HepG2 (cell line): ENCODE measurements around the gene VSIR. TPM values are rescaled to one million over a fixed set of nuclear protein-coding genes. Genes with fewer than 3 reads are reported as not detected.

Experiments
- ATAC-seq: fragments of 200-7000 bp; cut with Tn5 transposase; 3 replicates; pipeline ENCODE4 v1.9.1; 2020; ENCODE audit warnings: mild to moderate bottlenecking, moderate library complexity
- BruUV-seq: library from RNA; stranded (reverse); fragments of 400-500 nt; replicated peaks from 2 replicates; lab custom pipeline; 2021; lab: Mats Ljungman, UMichigan
- CTCF ChIA-PET: fragments of 300-600 bp; formaldehyde crosslinking; extraction: SDS; loops from one replicate; lab custom pipeline; 2021; ENCODE audit warnings: low total read pairs, inconsistent platforms, low intra/inter-chr PET ratio; lab: Yijun Ruan, JAX
- POLR2A ChIA-PET: fragments of 350-600 bp; sonication (Branson Sonifier 250); formaldehyde crosslinking; loops from one replicate; lab custom pipeline; 2020; ENCODE audit warnings: antibody characterized with exemption, inconsistent platforms; lab: Yijun Ruan, JAX
- DNase-seq: peaks from one replicate; pipeline ENCODE4 v3.0.0-alpha.2; 2015; ENCODE audit warnings: low spot score
- FAIRE-seq: peaks from 3 replicates; lab custom pipeline; 2011; peaks lifted over from hg19 to GRCh38; lab: Jason Lieb, UNC
- H2AFZ ChIP-seq: one replicate; pipeline ENCODE4 v1.6.1; 2011; ENCODE audit warnings: low read length, inconsistent platforms
- H3K27ac ChIP-seq: fragments of 300-600 bp; 3 replicates; pipeline ENCODE4 v1.8.0; 2011; ENCODE audit warnings: mixed run types, mild to moderate bottlenecking, mixed read lengths, low read length, inconsistent platforms; ENCODE audit not compliant: insufficient read depth; ENCODE audit errors: extremely low read length
- H3K27me3 ChIP-seq, 2 experiments: fragments of 200-600 bp in 1 of 2; 2 replicates in 1 of 2; 3 replicates in 1 of 2; pipeline versions ENCODE4 v1.6.0 to v1.8.0; 2011; ENCODE audit warnings: low read length in 2 of 2, mild to moderate bottlenecking in 2 of 2, moderate library complexity in 2 of 2, inconsistent platforms in 1 of 2; ENCODE audit not compliant: insufficient read depth in 2 of 2, control insufficient read depth in 1 of 2
- H3K36me3 ChIP-seq, 2 experiments: fragments of 200-600 bp in 1 of 2; replicated peaks in 1 of 2; 2 replicates in 1 of 2; 3 replicates in 1 of 2; pipeline versions ENCODE4 v1.5.1 to v1.8.0; 2011; ENCODE audit warnings: low read length in 2 of 2, inconsistent platforms in 1 of 2; ENCODE audit not compliant: insufficient read depth in 2 of 2, control insufficient read depth in 1 of 2
- H3K4me1 ChIP-seq: 2 replicates; pipeline ENCODE4 v1.5.1; 2012; ENCODE audit warnings: low read length, inconsistent platforms; ENCODE audit not compliant: insufficient read depth
- H3K4me2 ChIP-seq: 2 replicates; pipeline ENCODE4 v1.6.0; 2011; ENCODE audit warnings: low read depth, low read length, inconsistent platforms
- H3K4me3 ChIP-seq, 3 experiments: fragments of 200-600 bp in 1 of 3; sonication (generic), shearing (Covaris generic) in 1 of 3; replicated peaks in 1 of 3; 2 replicates each; pipeline ENCODE4 v1.5.1; 2011 to 2016; ENCODE audit warnings: low read length in 3 of 3, inconsistent platforms in 2 of 3, low read depth in 2 of 3, mild to moderate bottlenecking in 2 of 3, control low read depth in 1 of 3, mixed read lengths in 1 of 3; ENCODE audit not compliant: insufficient read depth in 1 of 3
- H3K79me2 ChIP-seq: one replicate; pipeline ENCODE4 v1.6.1; 2011; ENCODE audit warnings: low read length, inconsistent platforms; ENCODE audit not compliant: insufficient read depth
- H3K9ac ChIP-seq: 2 replicates; pipeline ENCODE4 v1.6.0; 2011; ENCODE audit warnings: mild to moderate bottlenecking, low read depth, low read length, inconsistent platforms; ENCODE audit not compliant: insufficient read depth
- H3K9me3 ChIP-seq: 2 replicates; pipeline ENCODE4 v1.5.1; 2012; ENCODE audit warnings: mild to moderate bottlenecking, low read length
- H4K20me1 ChIP-seq: 2 replicates; pipeline ENCODE4 v1.6.0; 2011; ENCODE audit warnings: inconsistent platforms, mild to moderate bottlenecking, low read length, moderate library complexity; ENCODE audit not compliant: insufficient read depth
- NONO ChIP-seq, 2 experiments: fragments of 450-650 bp in 1 of 2; sonication (generic) in 1 of 2; formaldehyde crosslinking in 1 of 2; IDR thresholded peaks in 1 of 2; conservative IDR thresholded peaks in 1 of 2; 2 replicates each; pipeline versions ENCODE4 v1.6.1 to v1.8.0; 2017 to 2022; ENCODE audit warnings: mild to moderate bottlenecking in 1 of 2, missing genetic modification reagents in 1 of 2, moderate library complexity in 1 of 2
- ZNF20 ChIP-seq: sonication (generic); formaldehyde crosslinking; IDR thresholded peaks from 2 replicates; pipeline ENCODE4 v1.4.0; 2020; ENCODE audit warnings: mild to moderate bottlenecking, moderate library complexity, missing genetic modification reagents
- ZNF260 ChIP-seq: sonication (generic); formaldehyde crosslinking; IDR thresholded peaks from 2 replicates; pipeline ENCODE4 v1.4.0; 2020; ENCODE audit warnings: missing genetic modification reagents, low read depth, mild to moderate bottlenecking, borderline replicate concordance
- ZNF382 ChIP-seq: sonication (generic); formaldehyde crosslinking; IDR thresholded peaks from 2 replicates; pipeline ENCODE4 v1.5.0; 2020; ENCODE audit warnings: missing genetic modification reagents, mild to moderate bottlenecking, borderline replicate concordance
- WGBS: methylation state at CpG from one replicate; pipeline ENCODE4 v1.1.6; 2017; ENCODE audit warnings: low lambda C conversion rate; 5-methylcytosine and 5-hydroxymethylcytosine counted together
- in situ Hi-C: cut with HindIII; loops from 2 replicates; pipeline ENCODE4 v1.10.0; 2017; ENCODE audit warnings: low pct_unique_long_range_greater_than_20kb; ENCODE audit not compliant: extremely low pct_ligation_motif_present
- intact Hi-C: fragments of 100-400 bp; cut with micrococcal nuclease; formaldehyde crosslinking; loops from one replicate; pipeline ENCODE4 v1.10.0; 2022; ENCODE audit not compliant: unreplicated experiment
- polyA plus RNA-seq, 8 experiments: library from polyadenylated mRNA; depleted of rRNA in 3 of 8; stranded (reverse) in 7 of 8; unstranded in 1 of 8; fragments of >200 nt; fragmentation: Illumina TruSeq in 4 of 8; extraction: Trizol in 4 of 8; gene quantifications; 2 replicates each; pipeline versions ENCODE4 v1.2.1 to v1.2.3, GENCODE V29; 2011 to 2016; ENCODE audit warnings: low read depth in 4 of 8, missing spikeins in 1 of 8, mixed read lengths in 1 of 8; ENCODE audit not compliant: insufficient read depth in 1 of 8
- total RNA-seq, 5 experiments: library from RNA; depleted of rRNA; stranded (reverse); fragments of >200 nt; fragmentation: Illumina TruSeq; extraction: Trizol; gene quantifications; 2 replicates each; pipeline ENCODE4 v1.2.3, GENCODE V29; 2016; ENCODE audit warnings: low read depth in 1 of 5
- TF ChIP-seq, protein P1 (sequence below): sonication (generic); formaldehyde crosslinking; IDR thresholded peaks from 2 replicates; pipeline ENCODE4 v1.4.0; 2020; ENCODE audit warnings: missing genetic modification reagents

Gene VSIR
- total and polyA plus RNA-seq, 2 of the 13 experiments (the other 11 are each of a cell fraction or from before 2014, with no cell fraction given): 0.44 to 3.2 TPM

DNA sequence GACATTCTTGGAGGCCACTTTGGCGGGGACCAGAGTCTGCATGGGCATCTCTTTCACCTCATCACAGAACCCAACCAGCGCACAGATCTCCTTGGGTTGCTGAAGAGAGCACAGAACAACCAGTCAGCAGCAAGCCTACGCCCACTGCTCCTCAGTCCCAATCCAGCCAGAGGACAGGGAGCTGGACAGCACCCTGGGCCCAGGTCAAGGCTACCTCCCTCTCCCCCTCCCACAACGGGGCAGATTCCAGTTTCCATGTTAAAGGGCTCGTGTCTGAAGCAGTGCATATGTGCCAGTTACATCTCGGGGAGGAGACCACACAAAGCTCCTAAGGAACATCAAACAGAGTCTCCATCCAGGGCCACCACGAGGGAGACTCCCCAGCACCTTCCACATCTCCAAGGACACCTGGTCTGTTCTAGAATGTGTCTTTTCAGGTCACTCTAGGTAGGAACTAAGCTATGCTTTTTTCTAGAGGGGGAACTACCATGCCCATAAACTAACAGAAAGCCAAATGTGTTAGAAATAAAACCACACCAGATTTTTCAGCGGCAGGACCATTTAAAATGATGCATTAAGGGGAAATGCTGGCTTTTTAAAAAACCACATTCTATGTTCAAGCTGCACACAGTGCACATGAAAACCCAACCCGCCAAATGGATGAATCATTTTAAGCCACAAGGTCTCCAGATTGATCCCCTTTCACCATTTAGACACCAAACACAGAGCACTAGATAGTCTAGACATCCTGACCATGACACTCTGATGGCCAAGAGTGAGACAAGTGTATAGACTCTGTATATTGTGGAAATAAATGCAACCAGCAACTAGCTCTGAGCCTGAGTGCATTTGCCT lies 48.8 kb upstream of the VSIR start (continued):
- TF ChIP-seq, protein P1, sequence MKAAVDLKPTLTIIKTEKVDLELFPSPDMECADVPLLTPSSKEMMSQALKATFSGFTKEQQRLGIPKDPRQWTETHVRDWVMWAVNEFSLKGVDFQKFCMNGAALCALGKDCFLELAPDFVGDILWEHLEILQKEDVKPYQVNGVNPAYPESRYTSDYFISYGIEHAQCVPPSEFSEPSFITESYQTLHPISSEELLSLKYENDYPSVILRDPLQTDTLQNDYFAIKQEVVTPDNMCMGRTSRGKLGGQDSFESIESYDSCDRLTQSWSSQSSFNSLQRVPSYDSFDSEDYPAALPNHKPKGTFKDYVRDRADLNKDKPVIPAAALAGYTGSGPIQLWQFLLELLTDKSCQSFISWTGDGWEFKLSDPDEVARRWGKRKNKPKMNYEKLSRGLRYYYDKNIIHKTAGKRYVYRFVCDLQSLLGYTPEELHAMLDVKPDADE (CRISPR knock-in tag): no peak
- TF ChIP-seq ZNF20 (CRISPR knock-in tag): no peak

GRCh38 chr10:71820966-71821365 lies 47.6 kb upstream of the VSIR start:
- in situ Hi-C loops (no loop called here), intact Hi-C loops (no loop called here)
- H2AFZ ChIP-seq: no peak overlapping the region
- no peaks in the 10 kb centered on the region for H4K20me1 ChIP-seq
- BruUV-seq: no TSS peak
- H3K27me3 ChIP-seq: no peaks in the 10 kb centered on the region
- ChIA-PET POLR2A (no interaction called here), CTCF (no interaction called here)
- no peak overlapping the region for H3K4me2 ChIP-seq
- no peak overlapping the region for H3K27ac ChIP-seq
- DNase-seq: no peak
- TF ChIP-seq NONO (IDR thresholded peaks at IDR 0.05) (no peak), NONO (CRISPR knock-in tag; conservative IDR thresholded peaks at IDR 0.05) (no peak), ZNF382 (CRISPR knock-in tag) (no peak), ZNF260 (CRISPR knock-in tag) (no peak)
- no peak for ATAC-seq
- H3K36me3 ChIP-seq: peaks cover 60 to 97% of the 10 kb centered on the region in 2 experiments
- H3K4me1 ChIP-seq: no peaks in the 10 kb centered on the region
- H3K9me3 ChIP-seq: no peaks in the 10 kb centered on the region
- H3K9ac ChIP-seq: no peak overlapping the region
- WGBS: 98% methylated on average over 8 of the region's 8 CpGs
- no peak overlapping the region for H3K4me3 ChIP-seq
- no peaks in the 10 kb centered on the region for H3K79me2 ChIP-seq
- no peak for FAIRE-seq
